Measurements from ENCODE around the gene ZNF462.

The ZNF462 gene

GRCh38 chr9:106869028-106869427 is 6.1 kb downstream of the ZNF462 start:
- no peak for TF ChIP-seq CTCF (IDR thresholded peaks at IDR 0.05; ENCODE audit: low read depth, low read length, missing control alignments)
- H3K4me3 ChIP-seq (replicated peaks; ENCODE audit: low read depth, low read length): no peak overlapping the region
- DNase-seq (ENCODE audit: extremely low read depth, low read depth): no peak

GRCh38 chr9:106869458-106869857 is 6.5 kb downstream of the ZNF462 start:
- no peak for TF ChIP-seq CTCF (IDR thresholded peaks at IDR 0.05; ENCODE audit: low read depth, low read length, missing control alignments)
- DNase-seq (ENCODE audit: extremely low read depth, low read depth): no peak
- H3K4me3 ChIP-seq (replicated peaks; ENCODE audit: low read depth, low read length): no peak overlapping the region

- TF ChIP-seq CTCF (IDR thresholded peaks at IDR 0.05; ENCODE audit: low read depth, low read length, missing control alignments): no peak
- H3K4me3 ChIP-seq (replicated peaks; ENCODE audit: low read depth, low read length): no peak overlapping the region
Observed at GRCh38 chr9:106872641-106873040, 9.7 kb downstream of the ZNF462 start.

GRCh38 chr9:106874031-106874430 is 11.1 kb downstream of the ZNF462 start:
- no peak overlapping the region for H3K4me3 ChIP-seq (replicated peaks; ENCODE audit: low read depth, low read length)
- TF ChIP-seq CTCF (IDR thresholded peaks at IDR 0.05; ENCODE audit: low read depth, low read length, missing control alignments): no peak
- no peak for DNase-seq (ENCODE audit: extremely low read depth, low read depth)

More at GRCh38 chr9:106872641-106873040, 9.7 kb downstream of the ZNF462 start:
- no peak for DNase-seq (ENCODE audit: extremely low read depth, low read depth)

GRCh38 chr9:106874652-106875051 is 11.7 kb downstream of the ZNF462 start:
- DNase-seq (ENCODE audit: extremely low read depth, low read depth): no peak
- no peak overlapping the region for H3K4me3 ChIP-seq (replicated peaks; ENCODE audit: low read depth, low read length)
- no peak for TF ChIP-seq CTCF (IDR thresholded peaks at IDR 0.05; ENCODE audit: low read depth, low read length, missing control alignments)

- no peak overlapping the region for H3K4me3 ChIP-seq (replicated peaks; ENCODE audit: low read depth, low read length)
- DNase-seq (ENCODE audit: extremely low read depth, low read depth): no peak
- no peak for TF ChIP-seq CTCF (IDR thresholded peaks at IDR 0.05; ENCODE audit: low read depth, low read length, missing control alignments)
Observed at GRCh38 chr9:106875529-106875928, 12.6 kb downstream of the ZNF462 start.

GRCh38 chr9:106877345-106877744 is 14.4 kb downstream of the ZNF462 start:
- no peak overlapping the region for H3K4me3 ChIP-seq (replicated peaks; ENCODE audit: low read depth, low read length)
- no peak for TF ChIP-seq CTCF (IDR thresholded peaks at IDR 0.05; ENCODE audit: low read depth, low read length, missing control alignments)
- DNase-seq (ENCODE audit: extremely low read depth, low read depth): no peak

Data from HFF-Myc (cell line).